IMR-90 (cell line): ENCODE measurements around the gene NPL. TPM values are rescaled to one million over a fixed set of nuclear protein-coding genes. Genes with fewer than 3 reads are reported as not detected.

Experiments
- ATAC-seq: fragments of 200-7000 bp; cut with Tn5 transposase; 2 replicates; pipeline ENCODE4 v1.9.1; 2020; ENCODE audit warnings: low read depth, mild to moderate bottlenecking, moderate library complexity
- BruUV-seq: library from RNA; stranded (reverse); fragments of 400-500 nt; replicated peaks from 2 replicates; lab custom pipeline; 2021; lab: Mats Ljungman, UMichigan
- CTCF ChIA-PET: fragments of 300-600 bp; formaldehyde crosslinking; extraction: SDS; loops from one replicate; lab custom pipeline; 2021; ENCODE audit warnings: antibody characterized with exemption; lab: Yijun Ruan, JAX
- POLR2A ChIA-PET: fragments of 300-600 bp; sonication (Branson Sonifier 250); formaldehyde crosslinking; loops from one replicate; lab custom pipeline; 2022; ENCODE audit warnings: antibody characterized with exemption; ENCODE audit not compliant: unreplicated experiment; lab: Charles Lee
- DNase-seq: peaks from one replicate; pipeline ENCODE4 v3.0.0; 2013
- H2AFZ ChIP-seq: replicated peaks from 2 replicates; pipeline ENCODE3; 2013; ENCODE audit warnings: low read length, mild to moderate bottlenecking; ENCODE audit not compliant: poor library complexity
- H2AK5ac ChIP-seq: 2 replicates; pipeline ENCODE4 v1.6.1; 2013; ENCODE audit warnings: low read depth, low read length, inconsistent platforms
- H2AK9ac ChIP-seq: replicated peaks from 2 replicates; pipeline ENCODE3; 2013; ENCODE audit warnings: mild to moderate bottlenecking, low read depth, low read length, moderate library complexity; ENCODE audit not compliant: poor library complexity
- H2BK120ac ChIP-seq: 2 replicates; pipeline ENCODE4 v1.6.1; 2013; ENCODE audit warnings: low read depth, low read length, inconsistent platforms
- H2BK15ac ChIP-seq: 3 replicates; pipeline ENCODE4 v1.6.1; 2013; ENCODE audit warnings: low read depth, low read length, inconsistent platforms
- H2BK20ac ChIP-seq: 2 replicates; pipeline ENCODE4 v1.6.1; 2013; ENCODE audit warnings: low read depth, mild to moderate bottlenecking, inconsistent platforms, low read length, moderate library complexity
- H2BK5ac ChIP-seq: 2 replicates; pipeline ENCODE4 v1.6.1; 2013; ENCODE audit warnings: mild to moderate bottlenecking, low read depth, low read length, inconsistent platforms; ENCODE audit not compliant: poor library complexity, severe bottlenecking
- H3K14ac ChIP-seq: replicated peaks from 2 replicates; pipeline ENCODE4 v1.6.1; 2013; ENCODE audit warnings: low read depth, low read length, inconsistent platforms
- H3K18ac ChIP-seq: 2 replicates; pipeline ENCODE4 v1.6.1; 2013; ENCODE audit warnings: low read depth, low read length, control low read depth
- H3K23ac ChIP-seq: 2 replicates; pipeline ENCODE4 v1.6.1; 2013; ENCODE audit warnings: low read depth, low read length, inconsistent platforms
- H3K27ac ChIP-seq: 2 replicates; pipeline ENCODE4 v1.5.1; 2013; ENCODE audit warnings: mild to moderate bottlenecking, control low read depth, low read length; ENCODE audit not compliant: insufficient read depth
- H3K27me3 ChIP-seq: 2 replicates; pipeline ENCODE4 v1.6.1; 2013; ENCODE audit warnings: low read length; ENCODE audit not compliant: control insufficient read depth, insufficient read depth
- H3K36me3 ChIP-seq: 2 replicates; pipeline ENCODE4 v1.6.1; 2013; ENCODE audit warnings: low read length, mixed read lengths; ENCODE audit not compliant: control insufficient read depth, insufficient read depth
- H3K4ac ChIP-seq: 2 replicates; pipeline ENCODE4 v1.6.1; 2013; ENCODE audit warnings: low read depth, low read length, inconsistent platforms
- H3K4me1 ChIP-seq: 2 replicates; pipeline ENCODE4 v1.6.1; 2013; ENCODE audit warnings: low read length, mixed read lengths; ENCODE audit not compliant: control insufficient read depth, insufficient read depth
- H3K4me2 ChIP-seq: 2 replicates; pipeline ENCODE4 v1.6.1; 2013; ENCODE audit warnings: low read depth, mild to moderate bottlenecking, control low read depth, low read length, moderate library complexity
- H3K4me3 ChIP-seq: 2 replicates; pipeline ENCODE4 v1.5.1; 2013; ENCODE audit warnings: low read depth, mild to moderate bottlenecking, control low read depth, low read length, moderate library complexity; ENCODE audit not compliant: insufficient read depth
- H3K56ac ChIP-seq: 2 replicates; pipeline ENCODE4 v1.6.1; 2013; ENCODE audit warnings: low read length, inconsistent platforms; ENCODE audit not compliant: insufficient read depth; ENCODE audit errors: extremely low read depth
- H3K79me1 ChIP-seq, 2 experiments: 2 replicates each; pipeline ENCODE4 v1.6.1; 2013; ENCODE audit warnings: low read length in 2 of 2, inconsistent platforms in 1 of 2, low read depth in 1 of 2
- H3K9ac ChIP-seq: 2 replicates; pipeline ENCODE4 v1.6.1; 2013; ENCODE audit warnings: low read depth, low read length, control low read depth
- H3K9me1 ChIP-seq: 2 replicates; pipeline ENCODE4 v1.6.1; 2013; ENCODE audit warnings: low read length, inconsistent platforms; ENCODE audit not compliant: insufficient read depth
- H3K9me3 ChIP-seq: 2 replicates; pipeline ENCODE4 v1.6.1; 2013; ENCODE audit warnings: low read length; ENCODE audit not compliant: control insufficient read depth, insufficient read depth
- H4K20me1 ChIP-seq: 2 replicates; pipeline ENCODE4 v1.6.1; 2013; ENCODE audit warnings: low read length, inconsistent platforms; ENCODE audit not compliant: insufficient read depth
- H4K5ac ChIP-seq: 2 replicates; pipeline ENCODE4 v1.6.1; 2013; ENCODE audit warnings: mild to moderate bottlenecking, low read depth, low read length, control low read depth
- H4K8ac ChIP-seq, 2 experiments: 2 replicates each; pipeline ENCODE4 v1.6.1; 2013; ENCODE audit warnings: low read depth in 2 of 2, low read length in 2 of 2, control low read depth in 1 of 2, inconsistent platforms in 1 of 2
- H4K91ac ChIP-seq: 2 replicates; pipeline ENCODE4 v1.6.1; 2013; ENCODE audit warnings: low read depth, low read length, inconsistent platforms; ENCODE audit not compliant: insufficient read depth
- MXI1 ChIP-seq: IDR thresholded peaks from 2 replicates; pipeline ENCODE4 v1.6.1; 2012; ENCODE audit warnings: low read depth, mild to moderate bottlenecking, low read length, moderate library complexity, borderline replicate concordance
- POLR2A ChIP-seq: IDR thresholded peaks from 2 replicates; pipeline ENCODE4 v1.6.1; 2012; ENCODE audit warnings: mild to moderate bottlenecking, low read depth, low read length
- WGBS, 2 experiments: methylation state at CpG; one replicate each; pipeline versions ENCODE4 v1.1.5 to v1.1.7; 2013; ENCODE audit warnings: missing lambda C conversion rate in 2 of 2; ENCODE audit not compliant: insufficient read length in 1 of 2; ENCODE audit errors: extremely low coverage in 2 of 2; 5-methylcytosine and 5-hydroxymethylcytosine counted together
- dilution Hi-C: fragments of 300-500 bp; cut with HindIII; formaldehyde crosslinking; loops from one replicate; pipeline ENCODE4 v1.14.3; 2018; ENCODE audit warnings: low sequenced_read_pairs; ENCODE audit not compliant: unreplicated experiment
- in situ Hi-C: fragments of 300-500 bp; cut with MboI; formaldehyde crosslinking; loops from 3 replicates; pipeline ENCODE4 v1.14.3; 2019; ENCODE audit warnings: low sequenced_read_pairs, inconsistent platforms, mixed read lengths
- intact Hi-C: fragments of 100-400 bp; cut with micrococcal nuclease; formaldehyde crosslinking; loops from 2 replicates; pipeline ENCODE4 v1.10.0; 2022
- polyA plus RNA-seq, 3 experiments: library from polyadenylated mRNA; depleted of rRNA; stranded (reverse); fragments of >200 nt; gene quantifications; 2 replicates each; pipeline ENCODE4 v1.2.3, GENCODE V29; 2012; ENCODE audit warnings: low replicate concordance in 1 of 3
- total RNA-seq: library from RNA; depleted of rRNA; stranded (reverse); fragments of >200 nt; gene quantifications from 2 replicates; pipeline ENCODE4 v1.2.3, GENCODE V29; 2012
- TF ChIP-seq, protein P1 (sequence below): fragments of 150-350 bp; IDR thresholded peaks from 2 replicates; pipeline ENCODE4 v1.6.1; 2017; ENCODE audit warnings: mild to moderate bottlenecking, antibody characterized with exemption, low read length, low read depth
- TF ChIP-seq, protein P2 (sequence below): conservative IDR thresholded peaks from 2 replicates; pipeline ENCODE4 v1.5.1; 2012; ENCODE audit warnings: mild to moderate bottlenecking, low read depth, low read length, improper control_type of control experiment

Gene NPL
- total and polyA plus RNA-seq, 2 of the 4 experiments (the other 2 are of a cell fraction), result 0.36 to 0.68 TPM

DNA sequence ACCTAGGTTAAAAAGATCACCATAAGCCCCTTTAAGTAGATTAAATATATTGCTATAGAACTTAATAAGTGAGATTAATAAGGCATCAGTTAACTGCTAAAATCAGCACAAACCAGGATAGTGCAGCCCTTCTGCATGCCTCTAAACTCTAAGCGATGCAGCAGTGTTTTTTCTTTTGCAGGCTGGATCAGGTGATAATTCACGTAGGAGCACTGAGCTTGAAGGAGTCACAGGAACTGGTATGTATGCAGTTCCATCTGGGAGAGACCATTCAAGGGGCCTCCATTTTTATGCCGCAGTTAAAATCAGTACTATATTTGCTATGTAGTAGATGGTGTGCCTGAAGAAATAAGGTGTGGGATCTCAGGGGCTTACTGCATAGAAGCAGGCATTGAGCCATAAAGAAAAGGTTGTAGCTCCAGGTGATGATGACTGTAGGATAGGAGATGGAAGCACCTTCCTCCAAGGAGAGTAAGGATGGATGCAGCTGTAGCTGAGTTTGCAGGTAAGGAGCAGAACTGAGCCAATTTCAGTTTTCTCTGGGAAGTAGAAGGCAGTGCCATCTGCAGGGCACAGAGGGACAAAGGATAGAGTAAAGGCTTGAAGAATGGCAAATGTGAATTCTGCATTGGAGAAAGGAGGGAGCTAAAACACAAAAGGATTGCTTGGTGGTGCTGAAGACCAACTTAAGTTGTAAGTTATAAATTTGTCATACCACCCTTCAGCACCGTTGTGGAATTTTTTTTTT, 22.6 kb downstream of the NPL start:
- Histone ChIP-seq H3K56ac (no peak overlapping the region), H3K4me1 (no peaks in the 10 kb centered on the region), H3K14ac (no peak overlapping the region), H2BK20ac (no peak overlapping the region), H3K9me1 (no peaks in the 10 kb centered on the region; the same call in 1 of the 2 replicates), H2BK5ac (no peak overlapping the region), H2BK15ac (no peak overlapping the region), H3K4me3 (no peak overlapping the region), H2AFZ (no peak overlapping the region), H4K20me1 (no peaks in the 10 kb centered on the region), H4K8ac (no peak overlapping the region), H3K27ac (no peak overlapping the region), H3K36me3 (no peaks in the 10 kb centered on the region), H3K23ac (no peak overlapping the region), H2BK120ac (no peak overlapping the region), H2AK9ac (no peak overlapping the region), H3K18ac (no peak overlapping the region), H3K4me2 (no peak overlapping the region), H3K79me1 (no peaks in the 10 kb centered on the region), H2AK5ac (no peak overlapping the region), H3K4ac (no peak overlapping the region), H4K91ac (no peak overlapping the region), H3K9me3 (no peaks in the 10 kb centered on the region), H3K27me3 (no peaks in the 10 kb centered on the region; the same call in 1 of the 2 replicates), H3K9ac (no peak overlapping the region), H4K5ac (no peak overlapping the region)
- no TSS peak for BruUV-seq
- intact Hi-C loops, result no loop called here
- WGBS, 2 experiments, result no CpG with 5 or more reads among the region's 4 CpGs
- dilution Hi-C loops, result no loop called here
- no peak for DNase-seq
- TF ChIP-seq MXI1, result no peak
- TF ChIP-seq, protein P1, sequence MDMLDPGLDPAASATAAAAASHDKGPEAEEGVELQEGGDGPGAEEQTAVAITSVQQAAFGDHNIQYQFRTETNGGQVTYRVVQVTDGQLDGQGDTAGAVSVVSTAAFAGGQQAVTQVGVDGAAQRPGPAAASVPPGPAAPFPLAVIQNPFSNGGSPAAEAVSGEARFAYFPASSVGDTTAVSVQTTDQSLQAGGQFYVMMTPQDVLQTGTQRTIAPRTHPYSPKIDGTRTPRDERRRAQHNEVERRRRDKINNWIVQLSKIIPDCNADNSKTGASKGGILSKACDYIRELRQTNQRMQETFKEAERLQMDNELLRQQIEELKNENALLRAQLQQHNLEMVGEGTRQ, result no peak
- no peak for TF ChIP-seq POLR2A
- TF ChIP-seq, protein P2, sequence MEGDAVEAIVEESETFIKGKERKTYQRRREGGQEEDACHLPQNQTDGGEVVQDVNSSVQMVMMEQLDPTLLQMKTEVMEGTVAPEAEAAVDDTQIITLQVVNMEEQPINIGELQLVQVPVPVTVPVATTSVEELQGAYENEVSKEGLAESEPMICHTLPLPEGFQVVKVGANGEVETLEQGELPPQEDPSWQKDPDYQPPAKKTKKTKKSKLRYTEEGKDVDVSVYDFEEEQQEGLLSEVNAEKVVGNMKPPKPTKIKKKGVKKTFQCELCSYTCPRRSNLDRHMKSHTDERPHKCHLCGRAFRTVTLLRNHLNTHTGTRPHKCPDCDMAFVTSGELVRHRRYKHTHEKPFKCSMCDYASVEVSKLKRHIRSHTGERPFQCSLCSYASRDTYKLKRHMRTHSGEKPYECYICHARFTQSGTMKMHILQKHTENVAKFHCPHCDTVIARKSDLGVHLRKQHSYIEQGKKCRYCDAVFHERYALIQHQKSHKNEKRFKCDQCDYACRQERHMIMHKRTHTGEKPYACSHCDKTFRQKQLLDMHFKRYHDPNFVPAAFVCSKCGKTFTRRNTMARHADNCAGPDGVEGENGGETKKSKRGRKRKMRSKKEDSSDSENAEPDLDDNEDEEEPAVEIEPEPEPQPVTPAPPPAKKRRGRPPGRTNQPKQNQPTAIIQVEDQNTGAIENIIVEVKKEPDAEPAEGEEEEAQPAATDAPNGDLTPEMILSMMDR, result no peak
- ChIA-PET POLR2A (no interaction called here), CTCF (no interaction called here)
- no peak for ATAC-seq
- in situ Hi-C loops, result no loop called here
